GM19438 (cell line): Measurements from ENCODE around the gene CGRRF1.
A peak's percentile ranks its signal among the peaks of the same experiment; 100 is the strongest.

ENCODE experiments used
- ATAC-seq: cut with Tn5 transposase; IDR thresholded peaks from one replicate; pipeline ENCODE4 v1.9.1; 2021; ENCODE audit warnings: low read depth; ENCODE audit not compliant: unreplicated experiment

The CGRRF1 gene

DNA sequence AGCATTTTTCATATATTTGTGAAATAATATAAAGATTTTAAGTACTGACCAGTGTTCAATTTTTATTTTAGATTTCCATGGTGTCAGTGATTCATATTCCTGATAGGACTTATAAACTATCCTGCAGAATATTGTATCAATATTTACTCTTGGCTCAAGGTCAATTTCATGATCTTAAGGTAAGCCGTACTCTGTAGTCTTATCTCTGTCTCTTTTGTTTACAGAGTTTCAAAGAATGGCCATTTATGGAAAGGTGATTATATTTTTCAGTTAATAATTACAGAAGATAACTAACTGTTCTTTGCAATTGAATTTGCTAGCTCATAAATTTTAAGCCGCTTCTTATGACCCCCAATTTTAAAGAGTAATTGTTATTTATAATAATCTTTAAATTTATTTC is 27.9 kb downstream of the CGRRF1 start:
- no peak for ATAC-seq

DNA sequence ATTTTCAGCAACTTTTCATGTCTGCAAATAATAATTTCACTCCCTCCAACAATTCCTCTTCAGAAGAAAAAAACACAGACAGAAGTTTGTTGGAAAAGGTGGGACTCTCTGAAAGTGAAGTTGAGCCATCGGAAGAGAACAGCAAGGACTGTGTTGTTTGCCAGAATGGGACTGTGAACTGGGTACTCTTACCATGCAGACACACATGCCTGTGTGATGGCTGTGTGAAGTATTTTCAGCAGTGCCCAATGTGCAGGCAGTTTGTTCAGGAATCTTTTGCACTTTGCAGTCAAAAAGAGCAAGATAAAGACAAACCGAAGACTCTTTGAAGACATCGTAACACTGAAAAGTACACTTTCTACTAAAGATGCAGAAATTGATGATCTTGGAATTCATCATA is 28.3 kb downstream of the CGRRF1 start:
- ATAC-seq: no peak

DNA sequence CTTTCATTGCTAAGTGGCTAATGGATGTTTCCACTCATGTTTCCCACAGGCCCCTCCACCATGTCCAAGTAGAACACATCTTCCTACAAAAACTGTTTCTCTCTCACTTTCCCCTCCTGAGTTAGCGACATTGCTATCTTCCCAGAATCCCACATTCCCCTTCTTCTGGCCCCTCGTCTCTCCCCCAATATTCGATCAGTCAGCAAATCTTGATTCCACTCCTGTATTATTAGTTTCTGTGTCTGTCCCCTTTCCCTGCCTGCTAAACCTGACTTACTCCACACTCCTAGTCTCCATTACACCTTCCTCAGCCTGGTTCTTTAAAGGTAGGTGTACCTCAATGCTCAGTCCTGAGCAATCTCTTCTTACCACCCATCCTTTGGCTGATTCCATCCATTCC is 37.9 kb downstream of the CGRRF1 start:
- ATAC-seq: no peak

DNA sequence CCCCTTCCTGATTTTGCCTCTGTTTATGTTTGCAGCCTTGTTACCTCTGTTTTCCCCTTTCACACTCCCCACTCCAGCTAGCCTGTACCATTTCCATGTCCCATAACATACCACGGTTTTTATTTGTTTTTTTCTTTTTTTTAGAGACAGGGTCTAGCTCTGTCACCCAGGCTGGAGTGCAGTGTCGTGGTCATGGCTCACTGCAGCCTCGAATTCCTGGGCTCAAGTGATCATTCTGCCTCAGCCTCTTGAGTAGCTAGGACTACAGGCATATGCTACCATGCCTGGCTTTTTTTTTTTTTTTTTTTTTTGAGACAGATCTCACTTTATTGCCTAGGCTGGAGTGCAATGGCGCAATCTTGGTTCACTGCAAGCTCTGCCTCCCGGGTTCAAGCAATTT is 38.8 kb downstream of the CGRRF1 start:
- ATAC-seq: no peak

DNA sequence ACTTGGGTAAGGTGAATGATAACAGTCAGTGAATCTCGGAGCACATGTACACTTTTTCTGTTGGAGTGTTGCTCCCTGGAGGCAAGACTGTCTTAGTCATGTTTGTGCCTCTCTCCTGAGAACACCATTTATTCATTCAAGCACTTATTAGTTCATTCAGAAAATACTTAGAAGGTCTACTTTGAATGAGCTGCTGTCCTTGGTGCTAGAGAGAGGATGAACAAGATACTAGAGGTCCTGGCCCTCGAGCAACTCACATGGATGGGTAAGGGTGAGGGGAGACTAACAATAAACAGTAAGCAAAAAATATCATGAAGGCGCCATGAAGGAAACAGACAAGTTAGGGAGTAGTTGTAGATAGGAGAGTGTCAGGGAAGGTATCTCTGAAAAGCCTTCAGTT is 40.2 kb downstream of the CGRRF1 start:
- ATAC-seq: no peak

DNA sequence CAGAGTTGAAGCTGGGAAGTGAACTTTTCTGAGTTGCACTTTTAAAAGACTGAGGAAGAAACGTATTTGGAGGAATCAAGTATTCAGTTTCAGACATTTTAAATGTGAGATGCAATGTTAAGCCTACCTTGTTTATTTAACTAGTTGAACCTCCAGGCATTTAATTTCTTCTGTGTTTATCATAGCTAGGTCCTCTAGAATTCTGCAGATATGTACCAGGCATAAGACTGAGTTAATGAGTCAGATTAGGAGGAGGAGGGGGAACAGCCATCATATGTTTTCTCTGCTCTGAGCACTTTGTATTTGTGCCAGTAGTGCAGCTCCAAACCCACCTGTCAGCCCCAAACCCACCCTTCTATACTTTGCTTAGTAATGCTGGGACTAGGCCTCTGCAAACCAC is 40.8 kb downstream of the CGRRF1 start:
- no peak for ATAC-seq

DNA sequence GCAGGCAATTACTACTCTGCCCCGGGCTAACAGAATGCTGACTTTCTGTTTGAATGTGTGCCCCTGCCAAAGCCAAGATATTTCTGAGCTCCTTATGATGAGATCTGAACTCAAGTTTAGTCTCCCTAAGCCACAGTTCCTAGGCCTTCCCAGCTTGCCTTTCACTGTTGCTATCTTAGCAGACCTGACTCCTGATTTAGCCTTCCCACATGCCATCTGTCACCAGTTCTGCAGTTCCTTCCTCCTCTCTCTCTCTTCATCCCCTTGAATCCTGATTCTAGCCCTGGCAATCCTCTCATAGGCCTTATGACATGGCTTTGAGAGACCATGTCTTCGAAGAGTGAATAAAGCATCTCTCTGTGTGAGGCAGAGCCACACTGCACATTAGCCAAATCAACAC is 44.7 kb downstream of the CGRRF1 start:
- ATAC-seq: no peak

DNA sequence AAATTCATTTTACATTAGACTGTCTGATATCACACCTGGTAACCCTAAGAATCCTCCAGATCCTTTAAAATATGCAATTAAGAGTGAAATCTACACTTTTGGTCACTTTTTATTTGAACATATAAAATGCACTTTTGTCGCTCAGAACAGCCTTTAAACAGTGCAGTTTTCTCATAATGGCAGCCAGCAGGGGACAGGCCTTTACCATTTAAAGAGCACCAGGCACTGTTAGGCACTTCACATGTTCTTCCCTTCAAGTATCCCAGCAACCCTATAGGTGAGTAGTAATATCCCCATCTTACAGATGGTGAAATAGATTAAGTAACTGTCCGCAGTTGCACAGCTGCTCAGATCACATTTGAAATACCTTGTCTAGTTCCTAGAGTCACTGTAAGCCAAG is 45.9 kb downstream of the CGRRF1 start:
- no peak for ATAC-seq

DNA sequence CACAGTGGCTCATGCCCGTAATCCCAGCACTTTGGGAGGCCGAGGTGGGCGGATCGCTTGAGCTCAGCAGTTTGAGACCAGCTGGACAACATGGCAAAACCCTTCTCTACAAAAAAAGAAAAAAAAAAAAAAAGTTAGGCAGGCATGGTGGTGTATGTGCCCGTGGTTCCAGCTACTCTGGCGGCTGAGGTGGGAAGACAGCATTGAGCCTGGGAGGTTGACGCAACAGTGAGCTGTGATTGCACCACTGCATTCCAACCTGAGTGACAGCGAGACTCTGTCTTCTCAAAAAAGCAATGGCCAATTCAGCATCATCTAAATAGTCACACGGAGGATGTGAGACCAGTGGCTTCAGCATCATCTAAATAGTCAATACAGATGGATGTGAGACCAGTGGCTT is 46.8 kb downstream of the CGRRF1 start:
- ATAC-seq: no peak

DNA sequence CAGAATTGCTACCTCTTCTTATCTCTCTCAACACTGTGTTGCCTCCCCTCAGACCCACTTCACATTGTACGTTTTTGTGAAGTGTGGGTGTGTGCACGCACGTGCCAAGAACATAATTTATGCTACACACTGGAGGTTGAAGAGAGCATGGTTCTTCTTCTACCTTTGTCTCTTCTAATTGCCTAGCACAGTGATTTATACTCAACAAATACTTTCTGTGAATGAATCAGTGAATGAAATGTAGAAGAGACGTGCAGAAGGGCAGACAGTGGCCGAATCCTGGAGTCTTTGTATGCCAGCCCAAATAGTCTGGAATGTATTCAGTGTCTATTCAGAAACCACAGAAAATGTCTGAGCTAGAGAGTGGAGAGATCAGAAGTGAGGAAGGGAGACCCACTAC is 52.6 kb downstream of the CGRRF1 start:
- ATAC-seq: no peak

DNA sequence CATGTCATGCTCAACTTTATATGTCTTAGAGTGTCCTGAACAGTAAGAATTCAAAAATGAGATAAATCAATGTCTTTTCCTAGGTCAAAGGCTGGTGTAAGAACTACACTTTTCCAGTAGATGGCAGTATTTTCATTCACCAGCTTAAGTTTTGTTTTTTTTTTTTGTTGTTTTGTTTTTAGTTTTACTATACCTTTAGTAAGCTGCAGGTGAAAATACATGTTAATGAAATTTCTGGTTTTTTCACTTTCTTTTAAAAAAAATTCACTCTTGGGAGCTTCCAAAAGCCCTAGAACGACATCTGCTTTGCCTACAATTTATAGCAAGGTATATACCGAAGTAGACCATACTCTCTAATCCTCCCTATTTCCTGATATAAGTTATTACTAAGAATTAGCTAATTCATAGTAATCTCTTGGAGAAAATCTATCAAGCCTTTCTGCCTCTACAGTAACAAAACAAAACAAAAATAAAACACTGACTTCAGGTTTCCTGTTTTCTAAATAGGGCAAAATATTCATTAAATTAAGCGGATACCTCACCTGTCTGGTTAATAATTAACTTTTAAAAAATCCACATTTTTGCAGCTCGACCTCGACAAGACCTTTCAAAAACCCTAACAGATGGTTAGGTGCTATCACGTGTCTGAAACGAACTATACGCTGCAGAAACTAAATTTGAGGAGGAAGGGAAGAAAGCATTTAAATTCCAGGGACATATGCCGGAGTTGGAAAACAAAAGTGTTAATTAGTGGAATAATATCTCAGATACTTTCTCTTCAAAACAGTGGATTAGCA is 54.6 kb downstream of the CGRRF1 start:
- no peak for ATAC-seq

DNA sequence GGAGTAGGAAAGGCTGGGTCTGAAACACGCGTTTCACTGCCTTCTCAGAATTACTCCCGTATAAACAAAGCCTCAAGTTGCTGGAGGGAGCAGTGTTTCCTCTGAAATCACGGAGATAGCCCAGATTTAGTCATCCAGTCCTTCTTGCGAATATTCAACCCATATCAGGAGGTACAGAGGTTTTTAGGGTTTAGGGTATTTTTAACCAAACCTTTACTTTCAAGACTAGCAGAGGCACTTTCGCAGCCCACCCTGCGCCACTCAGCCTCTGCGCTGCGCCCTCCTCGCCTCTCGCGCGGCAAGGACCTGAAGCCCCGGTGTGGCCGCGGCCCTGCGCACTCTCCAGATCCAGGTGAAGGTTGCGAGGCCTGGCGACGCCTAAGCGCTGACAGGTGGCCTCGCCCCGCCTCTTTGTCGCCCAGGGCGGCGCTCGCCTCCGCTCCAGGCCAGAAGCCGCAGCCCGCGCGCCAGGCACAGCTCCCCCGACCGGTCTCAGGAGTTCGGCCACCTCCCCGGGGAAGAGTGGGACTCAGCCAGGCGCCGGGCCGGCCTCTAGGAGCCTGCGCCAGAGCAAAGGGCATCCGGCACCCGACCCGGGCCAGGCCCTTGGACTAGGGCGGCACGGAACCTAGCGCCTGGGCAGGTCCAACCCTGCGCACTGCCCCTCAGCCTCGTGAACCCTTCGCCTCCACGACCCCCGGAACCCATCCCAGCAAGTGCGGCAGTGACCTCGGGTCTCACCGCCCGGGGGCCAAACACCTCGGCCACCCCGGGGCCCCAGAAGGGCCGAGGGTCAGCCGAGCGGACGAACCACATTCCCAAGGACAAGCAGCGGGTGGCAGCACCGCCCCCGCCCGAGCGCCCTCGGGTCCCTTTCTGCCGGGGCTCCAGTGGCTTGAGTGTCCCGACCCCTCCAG is 55.4 kb downstream of the CGRRF1 start:
- peak; percentile 39 for ATAC-seq

DNA sequence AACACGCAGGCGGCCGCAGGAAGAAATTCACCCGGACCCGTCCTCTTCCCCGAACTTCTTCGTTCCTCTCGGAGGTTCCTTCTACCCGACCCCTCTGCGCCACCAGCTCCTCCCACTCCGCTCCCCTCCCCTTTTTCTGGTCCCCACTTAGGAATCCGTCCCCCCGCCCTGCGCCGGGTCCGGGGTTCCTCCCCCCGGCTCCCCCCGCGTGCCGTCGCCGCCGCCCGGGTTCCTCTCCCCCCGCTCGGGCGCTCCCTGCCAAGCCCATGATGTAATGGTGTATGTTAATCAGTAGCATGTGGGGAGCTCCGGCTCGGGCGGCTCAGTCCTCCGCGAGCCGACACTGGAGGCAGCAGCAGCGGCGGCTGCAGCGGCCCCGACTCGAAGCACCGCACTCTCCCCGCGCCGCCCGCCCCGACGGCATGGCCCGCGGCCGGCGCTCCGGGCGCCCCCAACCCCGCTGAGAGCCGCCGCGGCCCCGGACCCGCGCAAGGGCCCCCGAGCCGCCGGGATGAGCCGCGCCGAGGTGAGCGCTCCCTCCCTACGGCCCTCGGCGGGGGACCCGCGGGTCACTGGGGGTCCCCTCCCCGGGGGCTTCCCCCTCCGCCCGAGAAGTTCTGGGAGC is 56.2 kb downstream of the CGRRF1 start:
- peak; percentile 43 for ATAC-seq

DNA sequence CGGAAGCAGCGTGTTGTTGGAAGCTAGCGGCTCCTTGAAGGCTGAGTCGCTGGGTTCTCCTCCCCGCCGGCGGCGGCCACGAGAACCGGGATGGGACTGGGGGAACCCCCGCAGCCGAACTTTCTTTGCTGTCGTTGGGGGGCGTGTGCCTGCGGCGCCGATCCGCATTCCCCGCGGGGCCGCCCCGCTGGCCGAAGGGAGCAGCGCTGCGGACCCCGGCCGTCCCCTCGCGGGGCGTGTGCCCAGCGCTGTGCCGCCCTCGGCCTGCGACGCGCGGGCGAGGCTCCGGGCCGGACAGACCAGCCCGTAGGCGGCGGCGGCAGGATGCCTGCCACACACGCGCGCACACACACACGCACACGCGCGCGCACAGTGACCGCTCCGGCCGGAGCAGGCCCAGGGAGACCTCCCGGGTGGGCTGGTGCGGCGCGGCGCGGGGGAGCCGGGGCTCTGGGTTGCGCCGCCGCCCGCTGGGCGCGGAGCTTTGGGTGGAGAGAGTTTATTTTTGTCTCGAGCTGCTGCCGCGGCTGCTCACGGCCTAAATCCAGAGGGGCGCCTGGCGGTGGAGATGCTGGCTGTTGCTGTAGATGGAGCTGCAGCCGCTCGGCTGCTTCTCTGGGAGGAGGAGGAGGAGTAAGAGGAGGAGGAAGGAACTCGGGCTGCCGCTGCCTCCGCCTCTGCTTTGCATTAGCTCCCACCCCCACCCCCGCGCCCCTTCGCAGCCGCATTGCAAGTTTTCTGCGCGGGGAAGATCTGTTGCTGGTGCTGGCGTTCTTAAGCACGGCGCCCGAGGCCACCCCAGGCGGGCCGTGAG is 56.9 kb downstream of the CGRRF1 start, which contains the start of gene SAMD4A:
TSS of gene SAMD4A (plus strand) at position 719 of the 814 bp plus-strand sequence. CDS start 789 bp downstream, outside the sequence.
- ATAC-seq: peak; percentile 43

DNA sequence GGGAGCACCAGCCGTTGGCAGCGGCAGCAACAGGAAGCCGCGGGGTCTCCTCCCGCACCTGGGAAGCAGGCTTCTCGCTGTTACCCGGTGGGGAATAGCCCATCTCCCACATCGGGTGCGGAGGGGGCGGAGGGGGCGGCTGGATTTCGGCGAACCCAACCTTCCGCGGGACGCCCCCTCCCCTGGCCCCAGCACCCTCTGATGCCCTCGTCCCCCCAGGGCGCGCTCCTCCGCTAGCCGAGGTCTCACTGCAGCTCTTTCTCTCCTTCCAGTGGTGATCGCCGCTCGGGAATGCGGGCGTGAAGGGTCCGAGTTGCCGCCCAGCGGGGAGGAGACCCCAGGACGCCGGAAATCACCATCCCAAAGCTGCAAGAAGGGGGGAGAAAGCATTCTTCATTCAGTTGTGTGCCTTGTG is 57.5 kb downstream of the CGRRF1 start:
- ATAC-seq: no peak

DNA sequence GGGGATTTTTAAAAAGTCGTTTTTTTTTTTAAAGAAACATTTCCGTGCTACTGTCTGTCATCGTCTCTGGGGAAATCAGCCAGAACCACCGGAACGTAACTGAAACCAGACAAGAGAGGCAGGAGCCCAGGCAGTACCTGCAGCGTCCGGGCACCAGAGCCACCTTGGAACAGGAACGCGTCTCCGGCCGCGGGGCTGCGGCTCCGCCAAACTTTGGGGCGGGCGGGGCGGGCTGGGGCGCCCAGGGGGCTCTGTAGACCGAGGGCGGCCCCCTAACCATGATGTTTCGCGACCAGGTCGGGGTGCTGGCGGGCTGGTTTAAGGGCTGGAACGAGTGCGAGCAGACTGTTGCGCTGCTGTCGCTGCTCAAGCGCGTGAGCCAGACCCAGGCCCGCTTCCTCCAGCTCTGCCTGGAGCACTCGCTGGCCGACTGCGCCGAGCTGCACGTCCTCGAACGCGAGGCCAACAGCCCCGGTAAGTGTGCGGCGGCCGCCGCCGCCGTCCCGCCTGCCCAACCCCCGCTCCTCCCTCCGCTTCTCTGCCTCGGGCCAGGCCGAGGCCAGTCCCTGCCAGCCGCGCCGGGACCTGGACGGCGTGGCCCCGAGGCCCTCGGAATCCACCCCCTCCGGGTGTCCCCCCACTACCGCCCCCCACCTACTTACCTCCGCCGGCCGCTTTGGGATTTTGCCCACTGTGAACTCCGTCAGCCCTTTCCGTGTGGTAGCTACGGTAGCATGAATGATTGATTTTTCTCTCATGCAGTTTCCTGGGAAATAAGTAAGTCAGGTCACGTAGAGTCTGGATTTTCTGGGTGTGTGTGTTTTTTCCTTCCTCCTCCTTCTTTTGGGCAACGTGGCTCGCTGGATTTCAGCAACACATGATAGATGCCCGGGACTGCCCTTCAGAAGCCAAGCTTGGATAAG is 58.2 kb downstream of the CGRRF1 start:
- no peak for ATAC-seq

DNA sequence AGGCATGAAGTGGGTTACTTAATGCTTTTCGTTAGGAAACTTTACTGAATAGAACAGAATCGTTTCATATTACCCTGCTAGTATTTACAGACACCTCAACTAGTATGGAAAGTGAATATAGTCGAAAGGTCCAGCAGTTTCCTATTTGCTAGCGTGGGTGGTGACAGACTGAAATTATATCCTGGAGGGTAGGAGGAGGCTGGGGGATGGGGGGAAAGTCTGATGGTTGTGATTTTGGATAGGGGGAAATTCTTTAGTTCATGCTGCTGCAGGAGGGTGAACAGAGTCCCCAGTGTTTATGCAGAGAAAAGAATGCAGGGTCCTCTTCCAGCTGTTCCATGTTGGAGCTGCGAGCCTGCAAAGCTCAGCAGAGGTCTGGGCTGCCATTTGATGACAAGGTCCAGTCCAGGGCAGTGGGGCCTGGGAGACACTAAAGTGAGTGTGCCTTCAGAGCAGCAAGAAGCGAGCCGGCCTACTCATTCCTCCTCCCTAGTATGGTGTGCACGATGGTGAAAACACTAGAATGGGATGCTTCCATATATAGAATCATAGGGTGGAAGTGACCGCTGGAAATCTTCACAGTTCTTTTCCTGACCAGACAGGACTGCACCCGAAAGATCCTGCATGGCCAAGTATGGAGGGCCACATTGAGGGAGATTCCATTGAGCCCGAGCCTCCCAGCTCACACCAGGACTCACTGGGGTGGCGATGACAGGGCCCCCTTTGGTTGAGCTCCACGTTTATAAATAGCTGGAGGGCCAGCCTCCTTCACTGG is 59.3 kb downstream of the CGRRF1 start:
- ATAC-seq: no peak

DNA sequence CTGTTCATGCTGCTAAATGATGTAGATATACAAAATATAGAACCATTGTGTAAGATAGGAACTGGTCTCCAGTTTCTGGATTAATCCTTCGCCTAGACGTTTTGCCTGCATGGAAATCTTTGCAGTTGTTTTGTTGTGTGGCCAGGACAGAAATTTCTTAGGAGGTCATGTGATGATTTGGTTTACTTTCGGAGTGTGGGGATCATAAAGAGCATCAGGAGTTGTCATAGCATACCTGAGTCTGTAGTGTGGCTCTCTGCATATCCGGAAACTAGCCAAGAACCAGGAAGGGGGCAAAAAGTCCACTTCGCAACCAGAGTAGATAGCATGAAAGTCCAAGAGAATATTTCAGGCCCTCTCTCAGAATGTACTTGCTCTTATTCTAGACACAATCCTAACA is 60.3 kb downstream of the CGRRF1 start:
- no peak for ATAC-seq
